ENCODE data around the gene SPEM3.
"Not testable (repeated sequence)": the region's sequence is repeated elsewhere in the genome, so short reads cannot be mapped to it uniquely, and the experiment has no call there.

Gene SPEM3

DNA sequence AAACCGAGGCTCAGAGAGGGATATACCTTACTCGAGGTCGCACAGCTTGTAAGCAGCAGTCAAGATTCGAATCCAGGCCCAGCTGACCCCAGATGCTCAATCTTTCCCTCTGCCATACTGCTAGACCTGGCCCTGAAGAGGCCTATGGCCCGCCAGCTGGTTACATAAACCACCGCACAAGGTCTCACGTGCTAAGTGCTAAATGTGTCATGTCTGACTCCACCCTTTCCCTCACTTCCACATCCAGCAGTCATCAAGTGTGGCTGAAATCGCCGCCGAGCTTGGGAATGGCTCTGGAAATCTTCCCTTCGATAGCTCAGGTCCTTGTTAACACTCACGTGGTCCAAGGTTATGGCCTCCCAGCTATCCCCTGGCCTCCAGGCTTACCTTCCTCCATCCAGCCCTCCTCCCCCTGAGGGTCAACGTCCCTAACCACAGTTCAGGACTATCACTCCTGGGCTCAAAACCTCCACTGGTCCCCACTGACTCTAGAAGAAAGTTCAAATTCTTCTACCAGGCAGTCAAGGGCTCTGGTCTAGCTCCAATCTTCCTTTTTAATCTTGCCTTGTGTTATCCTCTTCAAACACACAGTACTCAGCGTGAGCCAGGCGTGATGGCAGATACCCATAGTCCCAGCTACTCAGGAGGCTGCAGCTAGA is 47.2 kb downstream of the SPEM3 start:
- peak; percentile 29 to 47 for DNase-seq

DNA sequence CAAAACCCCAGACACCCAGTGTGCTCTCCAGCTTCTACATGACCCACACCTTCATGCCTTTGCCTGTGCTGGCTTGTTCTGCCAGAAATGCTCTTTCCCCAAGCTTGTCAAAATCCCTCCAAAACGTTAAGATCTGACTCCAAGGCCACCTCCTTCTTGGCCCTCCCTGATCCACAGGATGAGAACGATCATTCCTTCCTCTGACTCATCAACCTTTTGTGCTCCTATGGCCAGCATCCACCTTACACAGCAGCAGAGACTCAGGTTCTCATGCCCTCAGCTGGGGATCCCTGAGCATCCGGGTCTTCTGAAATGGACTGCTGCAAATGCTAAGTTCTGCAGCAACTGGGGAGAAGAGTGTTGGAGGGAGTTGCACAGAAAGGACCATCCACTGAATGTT is 47.8 kb downstream of the SPEM3 start:
- no peak for DNase-seq

DNA sequence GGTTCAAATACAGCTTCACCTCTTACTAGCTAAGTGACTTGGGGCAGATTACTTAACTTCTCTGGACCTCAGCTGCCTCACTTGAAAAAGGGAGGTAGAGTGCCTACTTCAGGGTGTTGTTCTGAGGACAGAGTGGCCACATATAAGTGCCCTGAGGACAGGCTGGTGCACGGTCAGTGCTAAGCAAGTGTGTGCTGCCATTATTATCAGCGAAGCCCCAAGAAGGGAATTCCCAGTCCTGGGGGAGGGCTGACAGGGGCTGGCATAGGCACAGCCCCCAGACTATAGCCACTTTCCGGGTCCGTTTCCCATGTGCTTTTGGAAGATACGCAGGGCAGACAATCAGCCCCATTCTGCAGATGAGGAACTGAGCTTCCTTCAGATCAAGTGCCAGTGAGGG is 48.3 kb downstream of the SPEM3 start:
- DNase-seq: no peak

DNA sequence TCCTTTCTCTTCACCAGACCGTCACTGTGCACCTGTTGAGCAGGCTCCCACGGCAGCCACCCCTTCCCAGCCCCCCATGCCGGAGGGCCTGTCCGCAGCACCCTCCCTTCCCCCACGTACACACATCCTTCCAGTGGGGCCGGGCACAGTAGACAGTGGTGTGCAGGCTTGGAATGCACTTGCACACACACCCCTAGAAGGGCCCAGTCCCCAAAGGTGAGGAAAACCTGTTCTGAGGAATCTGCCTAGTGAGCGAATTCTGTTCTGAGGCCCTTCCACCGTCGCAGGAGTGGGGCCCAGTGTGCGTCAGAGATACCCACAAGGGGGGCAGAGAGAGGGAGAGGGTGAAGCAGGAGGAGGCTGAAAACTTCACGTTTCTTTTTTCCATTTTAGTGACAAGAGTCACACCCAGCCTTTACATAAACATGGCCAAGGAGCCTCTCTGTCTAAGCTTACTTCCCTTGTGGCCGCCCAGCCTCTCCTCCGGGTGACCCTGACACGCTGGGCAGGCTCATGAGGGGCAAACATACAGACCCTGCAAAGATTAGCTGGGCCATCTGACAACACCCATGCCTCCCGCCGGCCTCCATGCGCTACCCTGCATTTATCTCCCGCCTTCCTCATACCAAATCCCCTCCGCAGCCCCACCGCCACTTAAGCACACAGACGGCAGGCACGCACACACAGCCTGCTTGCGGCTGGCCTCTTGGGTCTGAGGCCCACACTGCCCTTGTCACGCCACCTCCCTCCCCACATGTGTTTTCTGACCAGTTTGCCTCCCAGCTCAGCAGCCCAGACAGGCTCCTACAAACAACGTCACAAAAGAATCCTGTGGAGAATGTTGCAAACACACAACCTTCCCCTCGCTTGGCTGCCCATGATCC is 49.0 kb downstream of the SPEM3 start:
- peak in 1 of 2 donors; percentile 29 for DNase-seq

DNA sequence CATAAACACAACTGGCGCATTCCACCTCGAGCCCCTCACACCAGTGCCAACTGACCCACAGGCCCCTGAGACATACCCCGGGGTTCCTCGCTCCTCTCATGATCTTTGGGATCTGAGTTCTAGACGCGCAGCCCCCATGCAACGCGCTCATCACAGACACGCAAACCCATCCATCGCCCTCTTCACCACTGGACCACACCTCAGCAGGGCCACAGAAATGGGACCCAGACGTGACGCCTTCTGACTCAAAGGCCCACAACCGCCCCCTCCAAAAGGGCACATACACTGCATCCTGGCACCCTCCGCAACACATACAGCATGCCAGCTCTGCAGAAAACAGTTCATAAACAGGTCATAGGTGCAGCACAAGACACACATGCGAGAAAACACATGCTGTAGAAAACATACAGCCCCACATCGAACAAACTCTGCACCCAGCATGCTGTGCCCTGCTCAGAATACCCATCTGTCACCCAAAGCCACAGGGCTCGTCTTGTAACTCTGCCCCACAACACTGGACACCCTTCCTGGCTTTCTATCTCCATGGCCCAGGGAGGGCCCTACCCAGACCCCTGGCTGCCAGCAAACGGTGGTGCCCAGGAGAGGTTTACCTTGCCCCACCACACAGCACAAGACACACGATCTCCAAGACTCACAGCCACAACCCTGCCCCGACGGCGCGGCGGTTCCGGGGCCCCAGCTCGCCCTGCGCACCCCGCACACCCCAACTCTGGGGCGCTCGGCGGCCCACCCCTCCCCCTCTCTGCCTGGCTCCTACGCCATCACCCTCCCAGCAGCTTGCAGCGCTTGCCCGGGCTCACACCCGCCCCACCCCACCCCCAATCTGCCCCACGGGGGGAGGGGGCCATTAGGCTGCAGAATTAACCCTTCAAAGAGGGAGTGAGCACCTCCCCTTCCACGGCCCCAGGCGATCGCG is 49.9 kb downstream of the SPEM3 start:
- peak; percentile 78 to 85 for DNase-seq

DNA sequence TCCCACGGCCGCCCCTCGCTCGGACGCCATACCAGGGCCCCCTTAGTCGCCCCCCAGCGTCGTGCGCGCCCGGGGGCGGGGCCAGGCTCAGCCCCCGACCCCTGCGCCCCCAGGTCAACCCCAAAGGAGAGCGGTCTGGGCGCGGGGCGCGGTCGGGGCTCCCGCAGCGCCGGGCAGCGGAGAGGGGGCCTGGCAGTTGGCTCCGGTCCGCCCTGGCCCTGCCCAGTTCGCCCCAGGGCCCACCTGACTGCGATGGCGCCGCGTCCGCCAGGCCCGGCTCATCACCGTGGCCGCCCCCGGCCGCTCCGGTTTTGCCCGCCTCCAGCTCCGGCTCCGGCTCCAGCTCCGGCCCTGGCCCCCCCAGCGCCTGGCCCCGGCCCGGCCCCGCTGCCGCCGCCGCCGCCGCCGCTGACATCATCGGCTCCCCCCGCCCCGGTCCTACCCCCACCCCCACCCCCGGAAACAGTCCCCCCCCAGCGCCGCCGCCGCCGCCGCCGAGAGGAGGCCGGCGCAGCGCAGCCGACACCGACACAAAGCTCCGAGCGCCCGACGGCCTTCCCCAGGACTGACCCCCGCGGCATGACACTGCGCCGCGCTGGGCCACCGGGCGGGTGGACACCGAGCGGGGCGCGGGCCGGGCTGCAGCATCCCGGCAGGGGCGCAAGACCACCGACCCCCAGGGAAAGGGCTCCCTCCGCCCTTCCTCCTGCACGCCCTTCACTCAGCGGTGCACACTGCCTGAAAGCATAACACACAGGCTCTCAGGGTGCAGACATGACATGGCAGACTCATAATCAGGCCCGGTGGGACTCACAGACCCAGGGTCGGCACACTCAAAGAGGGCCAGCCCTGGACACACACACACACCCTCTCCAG is 50.8 kb downstream of the SPEM3 start, which contains the start of gene ZBTB4:
Gene ZBTB4 (minus strand): TSS at position 419 of the 876 bp plus-strand sequence. CDS start 12,830 bp downstream, outside the sequence.
- DNase-seq: peak; percentile 63 to 80

DNA sequence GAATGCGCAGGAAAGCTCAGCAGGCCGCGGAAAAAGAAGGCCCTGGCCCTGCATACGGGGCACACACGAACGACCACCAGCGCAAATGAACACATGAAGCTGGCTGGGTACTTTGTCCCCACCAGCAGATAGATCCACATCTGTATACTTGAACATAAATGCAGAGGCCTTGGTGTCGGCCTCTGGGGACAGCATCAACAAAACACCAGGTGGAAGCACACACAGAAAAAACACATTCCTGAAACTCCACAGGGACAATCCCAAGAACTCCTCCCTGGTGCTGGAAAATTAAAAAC is 51.4 kb downstream of the SPEM3 start:
- DNase-seq: no peak

DNA sequence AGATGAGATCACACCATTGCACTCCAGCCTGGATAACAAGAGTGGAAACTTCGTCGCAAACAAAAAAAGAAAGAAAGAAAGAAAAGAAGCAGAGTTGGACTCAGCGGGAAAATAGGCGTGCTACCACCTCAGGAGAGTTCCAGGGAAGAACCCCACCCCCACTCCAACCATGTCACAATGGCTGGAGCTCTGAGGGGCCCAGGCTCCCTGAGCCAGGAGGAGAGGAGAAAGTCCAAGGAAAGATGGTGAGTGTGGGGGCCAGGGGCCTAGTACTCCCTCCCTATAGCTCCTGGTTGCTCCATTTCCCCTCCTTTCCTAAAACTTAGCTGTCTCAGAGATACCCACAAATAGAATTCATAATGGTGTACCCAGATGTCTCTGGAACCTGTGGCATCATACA is 52.6 kb downstream of the SPEM3 start, which contains the start of gene SLC35G6:
Gene SLC35G6 (plus strand): TSS at position 172 of the 400 bp plus-strand sequence. CDS start 71 bp downstream, at position 243.
- not testable (repeated sequence) for DNase-seq

DNA sequence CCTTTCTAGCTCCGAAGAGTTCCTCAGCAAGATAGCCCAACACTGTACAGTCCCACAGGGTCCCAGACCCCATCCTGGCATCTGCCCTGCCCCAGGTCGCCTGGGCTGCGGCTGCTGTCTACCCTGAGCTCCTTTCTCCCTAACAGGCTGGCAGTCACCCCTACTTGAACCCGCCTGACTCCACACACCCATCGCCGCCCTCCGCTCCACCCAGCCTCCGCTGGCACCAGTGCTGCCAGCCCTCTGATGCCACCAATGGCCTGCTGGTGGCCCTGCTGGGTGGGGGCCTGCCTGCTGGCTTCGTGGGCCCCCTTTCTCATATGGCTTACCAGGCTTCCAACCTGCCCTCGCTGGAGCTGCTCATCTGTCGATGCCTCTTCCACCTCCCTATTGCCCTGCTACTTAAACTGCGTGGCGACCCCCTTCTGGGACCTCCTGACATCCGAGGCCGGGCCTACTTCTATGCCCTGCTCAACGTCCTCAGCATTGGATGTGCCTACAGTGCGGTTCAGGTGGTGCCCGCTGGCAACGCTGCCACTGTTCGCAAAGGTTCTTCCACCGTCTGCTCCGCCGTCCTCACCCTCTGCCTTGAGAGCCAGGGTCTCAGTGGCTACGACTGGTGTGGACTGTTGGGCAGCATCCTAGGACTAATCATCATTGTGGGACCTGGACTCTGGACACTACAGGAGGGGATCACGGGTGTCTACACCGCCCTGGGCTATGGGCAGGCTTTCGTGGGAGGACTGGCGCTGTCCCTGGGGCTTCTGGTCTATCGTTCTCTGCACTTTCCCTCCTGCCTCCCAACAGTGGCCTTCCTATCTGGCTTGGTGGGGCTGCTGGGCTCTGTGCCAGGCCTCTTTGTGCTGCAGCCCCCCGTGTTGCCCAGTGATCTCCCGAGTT is 53.4 kb downstream of the SPEM3 start:
- DNase-seq: not testable (repeated sequence)

All from CD4-positive, alpha-beta T cell treated with Interferon alpha-2 for 1 hour (primary cell).